Nephron progenitor cell (in vitro differentiated cells): ENCODE results near the gene ELL2.

Experiments used
- DNase-seq: peaks from one replicate; pipeline ENCODE4 v3.0.0; 2021
- H3K27ac Mint-ChIP-seq: 2 replicates; pipeline ENCODE4 v1.8.0; 2021; ENCODE audit warnings: mild to moderate bottlenecking, moderate library complexity, mixed read lengths
- H3K27me3 Mint-ChIP-seq: 2 replicates; pipeline ENCODE4 v1.8.0; 2021; ENCODE audit warnings: mild to moderate bottlenecking, low read depth, mixed read lengths; ENCODE audit not compliant: poor library complexity
- H3K36me3 Mint-ChIP-seq: 2 replicates; pipeline ENCODE4 v1.8.0; 2021; ENCODE audit warnings: low read depth, mixed read lengths
- H3K4me1 Mint-ChIP-seq: 2 replicates; pipeline ENCODE4 v1.8.0; 2021; ENCODE audit warnings: mixed read lengths
- H3K4me3 Mint-ChIP-seq: 2 replicates; pipeline ENCODE4 v1.8.0; 2021; ENCODE audit warnings: mild to moderate bottlenecking, moderate library complexity, mixed read lengths
- H3K9me3 Mint-ChIP-seq: 2 replicates; pipeline ENCODE4 v1.8.0; 2021; ENCODE audit warnings: mild to moderate bottlenecking, moderate library complexity, mixed read lengths
- CTCF ChIP-seq: fragments of 200-600 bp; sonication (generic); IDR thresholded peaks from 2 replicates; pipeline ENCODE4 v1.5.0; 2021; ENCODE audit warnings: antibody characterized with exemption

The ELL2 gene

GRCh38 chr5:95993776-95994175, 32.1 kb upstream of the ELL2 start:
- Mint-ChIP-seq H3K4me1 (peaks cover 14% of the 10 kb centered on the region), H3K27me3 (no peaks in the 10 kb centered on the region), H3K27ac (no peak overlapping the region), H3K4me3 (no peak overlapping the region), H3K36me3 (no peaks in the 10 kb centered on the region), H3K9me3 (no peaks in the 10 kb centered on the region)
- no peak for TF ChIP-seq CTCF
- DNase-seq = no peak

GRCh38 chr5:95993266-95993665, 31.6 kb upstream of the ELL2 start:
- no peak for DNase-seq
- no peak overlapping the region for H3K27ac Mint-ChIP-seq
- no peaks in the 10 kb centered on the region for H3K27me3 Mint-ChIP-seq
- H3K36me3 Mint-ChIP-seq = no peaks in the 10 kb centered on the region
- H3K4me1 Mint-ChIP-seq = peaks cover 15% of the 10 kb centered on the region
- H3K9me3 Mint-ChIP-seq = no peaks in the 10 kb centered on the region
- no peak for TF ChIP-seq CTCF
- H3K4me3 Mint-ChIP-seq = no peak overlapping the region

DNA sequence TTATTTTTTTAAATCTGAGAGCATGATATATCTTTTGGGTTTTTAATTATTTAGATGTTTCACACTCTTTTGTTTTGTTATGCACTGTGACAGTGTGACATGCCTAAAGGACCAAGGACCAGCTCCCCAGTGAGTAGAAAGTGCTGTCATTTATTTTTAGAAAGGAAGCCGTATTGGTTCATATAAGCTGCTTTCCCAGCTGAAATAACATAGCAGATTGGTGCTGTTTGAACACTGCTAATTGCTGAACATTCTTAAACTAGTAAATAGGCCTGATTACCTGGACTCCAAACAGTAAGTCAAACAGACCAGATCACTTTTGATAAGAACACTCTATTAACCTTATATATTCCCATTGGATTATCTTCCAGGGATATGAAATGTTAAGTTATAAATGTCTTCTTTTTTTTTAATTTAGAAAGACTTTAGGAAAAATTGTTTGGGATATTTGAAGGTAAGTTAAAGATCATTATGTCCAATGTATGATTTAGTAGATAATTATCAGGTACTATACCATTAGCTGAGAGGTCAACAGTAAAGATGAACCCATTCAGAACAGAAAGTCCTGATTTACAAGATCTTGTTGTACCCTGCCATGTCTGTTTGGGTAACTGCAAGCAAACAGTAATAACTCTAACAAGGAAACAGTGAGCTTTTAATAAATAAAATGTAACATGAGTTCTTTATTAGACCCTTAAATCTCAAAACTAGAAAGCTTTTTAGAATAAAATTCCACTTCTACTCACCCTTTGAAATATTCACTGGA, 27.8 kb upstream of the ELL2 start:
- TF ChIP-seq CTCF = no peak
- Mint-ChIP-seq H3K4me1 (peaks cover 34% of the 10 kb centered on the region), H3K9me3 (no peaks in the 10 kb centered on the region), H3K36me3 (no peaks in the 10 kb centered on the region), H3K27me3 (no peaks in the 10 kb centered on the region), H3K4me3 (no peak overlapping the region), H3K27ac (no peak overlapping the region)
- DNase-seq = no peak

DNA sequence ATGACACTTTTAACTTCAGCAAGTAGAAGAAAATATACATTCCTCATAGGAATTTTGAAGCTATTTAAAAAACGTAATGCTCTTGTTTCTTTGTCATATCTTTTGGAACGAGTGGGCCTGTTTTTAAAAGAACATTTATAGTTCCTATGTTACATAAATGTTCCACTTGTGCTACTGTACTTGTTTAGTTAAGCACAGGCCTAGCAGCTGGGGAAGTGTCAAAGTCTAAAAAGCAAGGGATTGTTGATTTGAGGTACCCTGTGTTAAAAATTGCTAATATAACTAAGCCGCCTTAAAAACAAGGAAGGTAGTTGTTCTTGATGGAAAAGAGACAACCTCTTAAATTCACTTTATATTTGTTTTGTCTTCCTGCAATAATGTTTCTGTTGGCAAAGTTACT, 27.2 kb upstream of the ELL2 start:
- no peak for DNase-seq
- Mint-ChIP-seq H3K9me3 (no peaks in the 10 kb centered on the region), H3K36me3 (no peaks in the 10 kb centered on the region), H3K27ac (no peak overlapping the region), H3K27me3 (no peaks in the 10 kb centered on the region), H3K4me3 (no peak overlapping the region), H3K4me1 (peaks cover 34% of the 10 kb centered on the region)
- no peak for TF ChIP-seq CTCF

- DNase-seq = no peak
- Mint-ChIP-seq H3K27me3 (no peaks in the 10 kb centered on the region), H3K27ac (peak overlapping the region; percentile 39), H3K4me3 (no peak overlapping the region), H3K36me3 (no peaks in the 10 kb centered on the region), H3K4me1 (peaks cover 39% of the 10 kb centered on the region), H3K9me3 (no peaks in the 10 kb centered on the region)
- TF ChIP-seq CTCF = no peak
Observed at GRCh38 chr5:95988094-95988493, 26.4 kb upstream of the ELL2 start.

- no peaks in the 10 kb centered on the region for H3K27me3 Mint-ChIP-seq
- no peaks in the 10 kb centered on the region for H3K36me3 Mint-ChIP-seq
- H3K4me3 Mint-ChIP-seq = no peak overlapping the region
- no peaks in the 10 kb centered on the region for H3K9me3 Mint-ChIP-seq
- H3K27ac Mint-ChIP-seq = no peak overlapping the region
- peaks cover 42% of the 10 kb centered on the region for H3K4me1 Mint-ChIP-seq
- no peak for TF ChIP-seq CTCF
- DNase-seq = no peak
Observed at GRCh38 chr5:95986937-95987520, 25.4 kb upstream of the ELL2 start.
